ENCODE data around the gene RDX.
"Not testable (repeated sequence)": the region's sequence is repeated elsewhere in the genome, so short reads cannot be mapped to it uniquely, and the experiment has no call there.

Gene RDX

DNA sequence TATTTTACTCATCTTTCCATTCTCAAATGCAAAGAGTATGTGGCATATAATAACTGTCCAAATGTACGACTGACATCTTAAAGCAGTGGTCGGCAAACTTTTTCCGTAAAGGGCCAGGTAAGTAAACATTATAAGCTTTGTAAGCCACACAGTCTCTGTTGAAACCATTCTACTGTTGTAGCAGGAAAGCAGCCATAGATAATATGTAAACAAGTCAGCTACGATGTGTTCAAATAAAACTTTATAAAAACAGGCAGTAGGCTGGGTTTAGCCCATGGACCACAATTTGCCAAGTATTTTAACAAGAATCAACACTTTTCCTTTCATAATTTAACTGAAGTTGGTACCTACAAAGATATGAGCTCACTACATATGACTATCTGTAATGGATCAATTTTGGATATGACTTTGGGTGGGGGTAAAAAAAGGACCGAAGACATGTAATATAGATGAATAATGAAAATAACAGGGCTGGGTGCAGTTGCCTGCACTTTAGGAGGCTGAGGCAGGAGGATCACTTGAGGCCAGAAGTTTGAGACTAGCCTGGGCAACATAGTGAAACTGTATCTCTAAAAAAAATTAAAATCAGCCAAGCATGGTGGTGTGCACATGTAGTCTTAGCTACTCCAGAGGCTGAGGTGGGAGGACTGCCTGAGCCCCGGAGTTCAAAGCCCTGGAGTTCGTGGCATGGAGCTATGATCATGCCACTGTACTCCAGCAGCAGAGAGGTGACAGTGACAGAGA, 5.7 kb downstream of the RDX start:
- H3K4me1 ChIP-seq (ENCODE audit: control insufficient read depth in 1 of 2, insufficient read depth in 2 of 2, low read length in 2 of 2) = peaks cover 0 to 38% of the 10 kb centered on the region in 2 donors

DNA sequence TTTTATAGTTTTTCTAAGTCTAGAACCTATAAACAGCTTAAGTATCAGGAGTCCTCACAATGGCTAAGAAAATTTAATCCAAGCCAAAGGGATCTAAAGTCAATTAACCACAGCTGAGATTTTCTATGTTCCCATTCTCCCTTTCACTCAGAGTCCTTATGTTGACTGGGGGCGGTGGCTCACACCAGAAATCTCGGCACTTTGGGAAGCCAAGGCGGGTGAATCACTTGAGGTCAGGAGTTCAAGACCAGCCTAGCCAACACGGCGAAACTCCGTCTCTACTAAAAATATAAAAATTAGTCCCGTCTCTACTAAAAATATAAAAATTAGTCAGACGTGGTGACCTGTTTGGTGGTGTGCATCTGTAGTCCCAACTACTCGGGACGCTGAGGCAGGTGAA, 6.9 kb downstream of the RDX start:
- no peak overlapping the region for H3K4me3 ChIP-seq (ENCODE audit: low read depth in 1 of 2, low read length in 2 of 2)
- H3K27me3 ChIP-seq (ENCODE audit: low read depth, low read length) = no peaks in the 10 kb centered on the region
- peaks cover 0 to 36% of the 10 kb centered on the region in 2 donors for H3K4me1 ChIP-seq (ENCODE audit: control insufficient read depth in 1 of 2, insufficient read depth in 2 of 2, low read length in 2 of 2)
- H3K9me3 ChIP-seq (ENCODE audit: control insufficient read depth in 1 of 2, low read length in 2 of 2) = no peaks in the 10 kb centered on the region
- H3K36me3 ChIP-seq (ENCODE audit: control insufficient read depth in 1 of 2, insufficient read depth in 2 of 2, low read length in 2 of 2) = no peaks in the 10 kb centered on the region
- H3K27ac ChIP-seq (ENCODE audit: low read length) = no peak overlapping the region

More for the DNA sequence above, 5.7 kb downstream of the RDX start:
- Histone ChIP-seq H3K4me3 (ENCODE audit: low read depth in 1 of 2, low read length in 2 of 2) (no peak overlapping the region), H3K36me3 (ENCODE audit: control insufficient read depth in 1 of 2, insufficient read depth in 2 of 2, low read length in 2 of 2) (no peaks in the 10 kb centered on the region), H3K9me3 (ENCODE audit: control insufficient read depth in 1 of 2, low read length in 2 of 2) (no peaks in the 10 kb centered on the region), H3K27me3 (ENCODE audit: low read depth, low read length) (no peaks in the 10 kb centered on the region), H3K27ac (ENCODE audit: low read length) (no peak overlapping the region)

DNA sequence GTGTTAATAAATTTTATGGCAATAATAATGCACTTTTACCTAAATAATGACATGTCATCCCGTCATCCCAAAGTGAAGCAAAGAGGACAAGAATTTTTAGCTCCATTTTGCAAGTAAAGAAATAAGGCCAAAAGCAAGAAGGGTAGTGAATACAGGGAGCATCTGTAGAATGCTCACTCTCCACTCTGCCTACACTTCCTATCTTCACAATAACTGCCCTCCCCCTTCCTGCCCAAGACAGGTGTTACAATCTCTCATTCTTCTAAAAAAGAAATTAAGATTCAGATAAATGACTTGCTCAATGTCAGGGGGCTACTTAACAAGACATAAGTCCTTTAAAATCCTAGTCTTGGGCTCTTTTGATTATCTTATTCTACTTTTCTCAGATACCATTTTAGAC, 8.9 kb downstream of the RDX start:
- Histone ChIP-seq H3K9me3 (ENCODE audit: control insufficient read depth in 1 of 2, low read length in 2 of 2) (no peaks in the 10 kb centered on the region), H3K27me3 (ENCODE audit: low read depth, low read length) (no peaks in the 10 kb centered on the region), H3K27ac (ENCODE audit: low read length) (no peak overlapping the region), H3K36me3 (ENCODE audit: control insufficient read depth in 1 of 2, insufficient read depth in 2 of 2, low read length in 2 of 2) (no peaks in the 10 kb centered on the region), H3K4me3 (ENCODE audit: low read depth in 1 of 2, low read length in 2 of 2) (no peak overlapping the region), H3K4me1 (ENCODE audit: control insufficient read depth in 1 of 2, insufficient read depth in 2 of 2, low read length in 2 of 2) (peaks cover 0 to 17% of the 10 kb centered on the region in 2 donors)

DNA sequence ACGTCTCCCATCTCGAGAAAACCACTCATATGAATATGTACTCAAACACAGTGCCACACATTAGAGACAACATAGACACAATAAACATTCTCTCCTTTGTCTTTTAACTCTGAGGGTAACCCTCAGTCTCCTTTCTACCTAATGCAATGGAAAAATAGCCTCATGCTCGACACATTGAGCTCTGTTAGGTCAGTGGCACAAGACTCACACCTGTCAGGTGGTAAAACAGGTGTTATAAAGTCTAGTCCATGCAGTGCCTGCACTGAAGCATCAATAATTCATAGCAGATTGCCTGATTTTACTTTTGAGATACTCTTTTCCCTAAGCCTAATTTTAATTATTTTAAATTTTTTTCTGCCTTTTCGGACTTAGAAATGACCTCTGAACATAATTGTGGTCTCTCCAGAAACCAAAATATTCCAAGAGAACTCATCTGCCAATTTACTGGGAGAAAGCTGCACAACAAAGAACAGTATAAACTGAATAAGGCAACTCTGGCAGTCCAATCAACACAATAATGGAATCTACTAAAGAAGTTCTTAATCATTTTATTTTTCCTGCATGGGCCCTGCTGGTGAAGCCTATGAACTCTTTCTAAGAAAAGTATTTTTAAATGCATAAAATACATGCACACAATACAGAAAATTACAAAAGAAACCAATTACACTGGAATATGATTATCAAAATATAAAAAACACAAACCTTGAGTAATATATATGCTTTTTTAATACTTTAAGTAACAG, 9.9 kb downstream of the RDX start:
- H3K9me3 ChIP-seq (ENCODE audit: control insufficient read depth in 1 of 2, low read length in 2 of 2) = no peaks in the 10 kb centered on the region
- no peak overlapping the region for H3K4me3 ChIP-seq (ENCODE audit: low read depth in 1 of 2, low read length in 2 of 2)
- H3K27ac ChIP-seq (ENCODE audit: low read length) = no peak overlapping the region
- peaks cover 0 to 15% of the 10 kb centered on the region in 2 donors for H3K4me1 ChIP-seq (ENCODE audit: control insufficient read depth in 1 of 2, insufficient read depth in 2 of 2, low read length in 2 of 2)
- no peaks in the 10 kb centered on the region for H3K27me3 ChIP-seq (ENCODE audit: low read depth, low read length)
- no peaks in the 10 kb centered on the region for H3K36me3 ChIP-seq (ENCODE audit: control insufficient read depth in 1 of 2, insufficient read depth in 2 of 2, low read length in 2 of 2)

DNA sequence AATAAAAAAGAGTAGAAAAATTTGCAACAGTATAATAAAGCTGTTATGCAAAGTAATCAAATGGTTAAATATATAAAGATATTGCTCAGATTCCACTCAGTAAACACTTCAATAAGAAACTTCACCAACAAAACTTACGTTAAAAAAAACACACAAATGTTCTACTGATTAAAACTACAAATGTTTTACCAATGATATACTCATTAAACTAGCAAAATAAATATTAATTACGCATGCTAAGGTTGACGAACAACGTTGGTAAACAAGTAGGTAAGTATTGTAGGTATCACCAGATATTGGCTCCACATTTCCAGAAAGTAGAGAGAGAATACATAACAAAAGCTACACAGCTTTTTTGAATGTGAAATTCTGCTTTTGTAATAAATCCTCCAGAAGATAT, 12.6 kb downstream of the RDX start:
- peaks cover 0 to 11% of the 10 kb centered on the region in 2 donors for H3K4me1 ChIP-seq (ENCODE audit: control insufficient read depth in 1 of 2, insufficient read depth in 2 of 2, low read length in 2 of 2)
- no peak overlapping the region for H3K27ac ChIP-seq (ENCODE audit: low read length)
- H3K4me3 ChIP-seq (ENCODE audit: low read depth in 1 of 2, low read length in 2 of 2) = no peak overlapping the region
- H3K36me3 ChIP-seq (ENCODE audit: control insufficient read depth in 1 of 2, insufficient read depth in 2 of 2, low read length in 2 of 2) = no peaks in the 10 kb centered on the region
- H3K27me3 ChIP-seq (ENCODE audit: low read depth, low read length) = no peaks in the 10 kb centered on the region
- no peaks in the 10 kb centered on the region for H3K9me3 ChIP-seq (ENCODE audit: control insufficient read depth in 1 of 2, low read length in 2 of 2)

DNA sequence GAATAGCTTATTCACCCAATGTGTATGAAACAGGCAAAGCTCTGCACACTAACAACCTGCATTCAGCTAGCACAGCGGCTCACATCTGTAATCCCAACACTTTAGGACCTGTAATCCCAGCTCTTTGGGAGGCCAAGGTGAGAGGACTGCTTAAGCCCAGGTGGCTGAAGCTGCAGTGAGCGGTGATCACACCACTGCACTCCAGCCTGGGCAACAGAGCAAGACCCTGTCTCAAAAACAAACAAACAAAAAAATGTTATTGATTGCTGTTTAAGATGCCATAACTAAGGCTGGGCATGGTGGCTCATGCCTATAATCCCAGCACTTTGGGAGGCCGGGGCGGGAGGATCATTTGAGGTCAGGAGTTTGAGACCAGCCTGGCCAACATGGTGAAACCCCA, 15.8 kb downstream of the RDX start:
- not testable (repeated sequence) for H3K36me3 ChIP-seq (ENCODE audit: control insufficient read depth in 1 of 2, insufficient read depth in 2 of 2, low read length in 2 of 2); H3K27me3 ChIP-seq (ENCODE audit: low read depth, low read length); H3K9me3 ChIP-seq (ENCODE audit: control insufficient read depth in 1 of 2, low read length in 2 of 2); H3K4me1 ChIP-seq (ENCODE audit: control insufficient read depth in 1 of 2, insufficient read depth in 2 of 2, low read length in 2 of 2); H3K4me3 ChIP-seq (ENCODE audit: low read depth in 1 of 2, low read length in 2 of 2); H3K27ac ChIP-seq (ENCODE audit: low read length)

DNA sequence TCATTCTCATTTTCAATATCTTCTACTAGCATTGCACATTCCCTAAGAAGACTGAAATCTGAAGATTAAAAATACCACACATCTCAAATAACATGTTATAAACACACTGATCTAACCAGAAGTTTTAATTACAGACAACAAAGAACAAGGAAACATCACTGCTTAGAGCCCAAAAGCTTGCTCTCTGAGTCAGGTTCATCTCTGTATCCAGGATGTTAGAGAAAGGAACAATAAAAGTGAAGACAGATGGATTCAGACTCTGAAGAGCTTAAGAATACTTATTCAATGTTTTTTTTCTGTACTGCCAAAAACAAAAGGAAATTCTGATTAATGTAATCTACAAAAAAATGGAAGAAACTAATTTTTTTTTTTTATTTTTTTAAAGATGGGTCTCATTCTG, 16.5 kb downstream of the RDX start:
- H3K4me1 ChIP-seq (ENCODE audit: control insufficient read depth in 1 of 2, insufficient read depth in 2 of 2, low read length in 2 of 2) = no peaks in the 10 kb centered on the region
- H3K27me3 ChIP-seq (ENCODE audit: low read depth, low read length) = no peaks in the 10 kb centered on the region
- H3K27ac ChIP-seq (ENCODE audit: low read length) = no peak overlapping the region
- no peak overlapping the region for H3K4me3 ChIP-seq (ENCODE audit: low read depth in 1 of 2, low read length in 2 of 2)
- H3K36me3 ChIP-seq (ENCODE audit: control insufficient read depth in 1 of 2, insufficient read depth in 2 of 2, low read length in 2 of 2) = no peaks in the 10 kb centered on the region
- H3K9me3 ChIP-seq (ENCODE audit: control insufficient read depth in 1 of 2, low read length in 2 of 2) = no peaks in the 10 kb centered on the region

DNA sequence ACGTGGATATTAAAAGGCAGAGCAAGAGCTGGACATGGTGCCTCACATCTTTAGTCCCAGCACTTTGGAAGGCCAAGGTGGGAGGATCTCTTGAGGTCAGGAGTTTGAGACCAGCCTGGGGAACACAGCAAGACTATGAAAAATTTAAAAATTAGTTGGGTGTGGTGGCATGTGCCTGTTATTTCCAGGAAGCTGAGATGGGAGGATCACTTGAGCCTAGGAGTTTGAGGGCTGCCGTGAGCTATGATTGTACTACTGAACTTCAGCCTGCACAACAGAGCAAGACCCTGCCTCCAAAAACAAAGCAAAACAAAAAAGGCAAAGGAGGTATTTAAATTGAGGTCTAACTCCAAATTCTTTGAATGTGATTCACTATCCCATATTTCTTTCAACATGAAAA, 23.5 kb downstream of the RDX start:
- H3K27me3 ChIP-seq (ENCODE audit: low read depth, low read length) = no peaks in the 10 kb centered on the region
- no peaks in the 10 kb centered on the region for H3K4me1 ChIP-seq (ENCODE audit: control insufficient read depth in 1 of 2, insufficient read depth in 2 of 2, low read length in 2 of 2)
- H3K36me3 ChIP-seq (ENCODE audit: control insufficient read depth in 1 of 2, insufficient read depth in 2 of 2, low read length in 2 of 2) = peaks cover 0 to 17% of the 10 kb centered on the region in 2 donors
- no peak overlapping the region for H3K27ac ChIP-seq (ENCODE audit: low read length)
- no peak overlapping the region for H3K4me3 ChIP-seq (ENCODE audit: low read depth in 1 of 2, low read length in 2 of 2)
- H3K9me3 ChIP-seq (ENCODE audit: control insufficient read depth in 1 of 2, low read length in 2 of 2) = no peaks in the 10 kb centered on the region

DNA sequence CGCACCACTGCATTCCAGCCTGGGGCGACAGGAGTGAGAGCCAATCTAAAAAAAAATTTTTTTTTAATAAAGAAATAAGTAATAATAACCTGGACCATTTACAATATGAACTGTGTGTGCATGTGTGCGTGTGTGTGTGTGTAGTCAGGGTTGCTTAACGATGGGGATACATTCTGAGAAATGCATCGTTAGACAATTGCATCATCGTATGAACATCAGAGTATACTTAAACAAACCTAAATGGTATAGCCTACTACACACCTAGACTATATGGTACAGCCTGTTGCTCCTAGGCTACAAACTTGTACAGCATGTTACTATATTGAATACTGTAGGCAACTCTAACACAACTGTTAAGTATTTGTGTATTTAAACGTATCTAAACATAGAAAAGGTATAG, 26.4 kb downstream of the RDX start:
- no peak overlapping the region for H3K4me3 ChIP-seq (ENCODE audit: low read depth in 1 of 2, low read length in 2 of 2)

DNA sequence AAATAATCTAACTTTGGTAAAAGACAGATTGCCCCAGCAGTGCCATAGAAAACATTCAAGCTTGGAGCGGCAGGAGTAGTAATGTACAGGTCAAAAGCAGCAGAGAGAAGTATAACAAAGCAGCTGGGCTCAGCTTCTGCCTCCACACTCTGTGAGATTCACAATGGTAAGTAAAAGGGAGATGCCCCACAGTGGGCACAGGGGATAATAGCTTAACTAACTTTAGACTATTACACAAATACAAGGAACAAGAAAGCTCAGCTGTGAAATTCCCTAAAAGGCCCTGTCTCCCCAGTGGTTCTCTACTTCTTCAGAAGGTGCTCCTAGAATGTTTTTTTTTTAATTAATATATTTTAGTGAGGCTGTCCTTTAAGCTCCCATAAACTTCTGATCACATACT, 28.0 kb downstream of the RDX start:
- Histone ChIP-seq H3K9me3 (ENCODE audit: control insufficient read depth in 1 of 2, low read length in 2 of 2) (no peaks in the 10 kb centered on the region), H3K27ac (ENCODE audit: low read length) (no peak overlapping the region), H3K4me1 (ENCODE audit: control insufficient read depth in 1 of 2, insufficient read depth in 2 of 2, low read length in 2 of 2) (no peaks in the 10 kb centered on the region), H3K27me3 (ENCODE audit: low read depth, low read length) (no peaks in the 10 kb centered on the region), H3K36me3 (ENCODE audit: control insufficient read depth in 1 of 2, insufficient read depth in 2 of 2, low read length in 2 of 2) (peaks cover 0 to 17% of the 10 kb centered on the region in 2 donors), H3K4me3 (ENCODE audit: low read depth in 1 of 2, low read length in 2 of 2) (no peak overlapping the region)

More for the DNA sequence above, 26.4 kb downstream of the RDX start:
- Histone ChIP-seq H3K9me3 (ENCODE audit: control insufficient read depth in 1 of 2, low read length in 2 of 2) (no peaks in the 10 kb centered on the region), H3K27me3 (ENCODE audit: low read depth, low read length) (no peaks in the 10 kb centered on the region), H3K36me3 (ENCODE audit: control insufficient read depth in 1 of 2, insufficient read depth in 2 of 2, low read length in 2 of 2) (peaks cover 0 to 17% of the 10 kb centered on the region in 2 donors), H3K4me1 (ENCODE audit: control insufficient read depth in 1 of 2, insufficient read depth in 2 of 2, low read length in 2 of 2) (no peaks in the 10 kb centered on the region), H3K27ac (ENCODE audit: low read length) (no peak overlapping the region)

DNA sequence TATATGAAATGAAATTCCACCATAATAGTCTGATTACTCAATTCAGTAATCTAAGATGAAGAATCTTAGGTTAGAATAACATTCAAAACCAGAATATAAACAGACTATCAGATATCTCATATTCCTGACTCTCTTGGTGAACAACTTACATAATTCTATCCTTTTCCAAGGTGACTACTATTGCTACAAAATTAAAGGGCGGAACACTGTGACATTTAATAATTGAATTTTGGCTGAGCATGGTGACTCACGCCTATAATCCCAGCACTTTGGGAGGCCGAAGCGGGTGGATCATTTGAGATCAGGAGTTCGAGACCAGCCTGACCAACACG, 34.4 kb downstream of the RDX start:
- no peaks in the 10 kb centered on the region for H3K4me1 ChIP-seq (ENCODE audit: control insufficient read depth in 1 of 2, insufficient read depth in 2 of 2, low read length in 2 of 2)
- H3K36me3 ChIP-seq (ENCODE audit: control insufficient read depth in 1 of 2, insufficient read depth in 2 of 2, low read length in 2 of 2) = peaks cover 3 to 15% of the 10 kb centered on the region in 2 donors
- no peak overlapping the region for H3K4me3 ChIP-seq (ENCODE audit: low read depth in 1 of 2, low read length in 2 of 2)
- H3K9me3 ChIP-seq (ENCODE audit: control insufficient read depth in 1 of 2, low read length in 2 of 2) = no peaks in the 10 kb centered on the region
- no peak overlapping the region for H3K27ac ChIP-seq (ENCODE audit: low read length)
- no peaks in the 10 kb centered on the region for H3K27me3 ChIP-seq (ENCODE audit: low read depth, low read length)

Measured in muscle layer of duodenum (tissue), 2 donors.